8988T (cell line): Measurements from ENCODE around the gene GJC1.
"Not testable (repeated sequence)": the region's sequence is repeated elsewhere in the genome, so short reads cannot be mapped to it uniquely, and the experiment has no call there.

ENCODE experiments used
- DNase-seq: peaks from one replicate; pipeline ENCODE4 v3.0.0; 2011

GJC1 gene

DNA sequence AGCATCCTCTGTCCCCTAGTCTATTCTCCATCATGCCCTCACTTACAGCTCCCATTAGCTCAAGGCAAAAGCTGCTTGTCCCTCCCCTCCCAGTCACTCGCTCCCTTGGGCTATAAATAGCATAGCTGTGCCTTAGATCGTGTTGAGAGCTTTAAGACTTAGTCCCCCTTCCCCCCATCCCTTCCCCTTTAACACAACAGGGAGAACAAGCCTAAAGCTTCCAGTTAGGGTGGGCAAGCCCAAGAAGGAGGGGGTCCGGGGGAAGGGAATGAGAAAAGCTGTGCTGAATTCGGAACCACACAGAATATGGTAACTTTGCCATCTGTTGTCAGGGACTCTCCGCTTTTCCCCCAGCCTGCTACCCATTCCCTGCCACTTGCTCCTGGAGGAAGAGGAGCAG is 12.7 kb upstream of the GJC1 start:
- DNase-seq: no peak

DNA sequence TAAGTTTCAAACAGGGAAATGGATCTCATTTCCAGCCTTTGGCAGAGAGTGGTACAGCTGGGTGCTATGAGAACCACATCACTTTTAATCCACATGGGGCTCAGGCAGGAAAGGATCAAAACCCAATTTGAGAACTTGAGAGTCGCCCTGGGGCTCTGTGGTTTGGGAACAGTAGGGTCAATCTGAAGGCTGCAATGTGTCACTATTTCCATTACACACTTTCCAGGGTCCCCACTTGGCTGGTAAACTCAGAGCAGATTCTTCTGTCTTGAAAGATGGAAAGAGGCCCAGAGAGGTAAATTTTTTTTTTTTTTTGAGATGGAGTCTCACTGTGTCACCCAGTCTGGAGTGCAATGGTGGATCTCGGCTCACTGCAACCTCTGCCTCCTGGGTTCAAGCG is 10.8 kb upstream of the GJC1 start:
- no peak for DNase-seq

DNA sequence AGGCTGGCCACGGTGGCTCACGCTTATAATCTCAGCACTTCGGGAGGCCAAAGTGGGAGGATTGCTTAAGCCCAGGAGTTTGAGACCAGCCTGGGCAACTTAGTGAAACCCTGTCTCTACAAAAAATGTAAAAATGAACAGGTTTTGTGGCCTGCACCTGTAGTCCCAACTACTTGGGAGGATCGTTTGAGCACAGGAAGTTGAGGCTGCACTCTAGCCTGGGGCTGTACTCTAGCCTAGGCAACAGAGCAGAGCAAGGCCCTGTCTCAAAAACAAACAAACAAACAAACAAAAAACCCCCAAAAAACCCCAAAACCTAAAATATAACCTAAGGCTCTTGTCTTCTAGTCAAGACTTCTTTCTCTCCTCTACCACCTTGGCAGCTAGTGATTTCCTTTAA is 10.2 kb upstream of the GJC1 start:
- DNase-seq: no peak

DNA sequence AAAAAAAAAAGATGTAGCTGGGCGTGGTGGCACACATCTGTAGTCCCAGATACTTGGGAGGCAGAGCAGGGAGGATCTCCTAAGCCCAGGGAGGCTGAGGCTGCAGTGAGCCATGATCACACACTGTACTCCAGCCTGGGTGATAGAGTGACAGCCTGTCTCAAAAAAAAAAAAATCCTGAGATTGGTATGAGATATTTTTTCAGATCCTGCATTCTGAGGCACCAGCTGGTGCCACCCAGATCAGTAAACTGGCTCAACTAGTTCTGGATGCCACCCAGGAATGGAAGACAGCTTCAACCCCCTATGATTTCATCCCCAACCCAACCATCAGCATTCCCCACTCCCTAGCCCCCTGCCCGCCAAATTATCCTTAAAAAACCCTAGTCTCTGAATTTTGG is 7.1 kb upstream of the GJC1 start:
- DNase-seq: no peak

DNA sequence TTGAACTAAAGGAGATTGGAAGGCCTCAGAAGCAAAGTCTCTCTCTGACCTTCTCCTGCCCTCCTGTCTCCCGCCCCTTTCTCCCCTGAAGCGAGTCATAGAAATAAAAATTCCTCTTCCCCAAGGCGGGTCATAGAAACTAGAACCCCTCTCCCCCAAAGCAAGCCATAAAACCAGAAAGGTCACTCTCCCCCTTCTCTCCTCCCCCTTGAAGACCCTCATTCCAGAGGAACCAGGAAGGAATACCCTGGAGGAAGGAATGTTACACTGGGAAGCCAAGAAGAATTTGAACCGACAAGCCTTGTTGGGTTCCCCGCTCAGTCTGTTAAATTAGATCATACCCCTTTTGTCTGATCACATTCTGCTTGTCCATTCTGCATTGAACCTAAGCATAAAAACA is 2.7 kb upstream of the GJC1 start:
- DNase-seq: no peak

DNA sequence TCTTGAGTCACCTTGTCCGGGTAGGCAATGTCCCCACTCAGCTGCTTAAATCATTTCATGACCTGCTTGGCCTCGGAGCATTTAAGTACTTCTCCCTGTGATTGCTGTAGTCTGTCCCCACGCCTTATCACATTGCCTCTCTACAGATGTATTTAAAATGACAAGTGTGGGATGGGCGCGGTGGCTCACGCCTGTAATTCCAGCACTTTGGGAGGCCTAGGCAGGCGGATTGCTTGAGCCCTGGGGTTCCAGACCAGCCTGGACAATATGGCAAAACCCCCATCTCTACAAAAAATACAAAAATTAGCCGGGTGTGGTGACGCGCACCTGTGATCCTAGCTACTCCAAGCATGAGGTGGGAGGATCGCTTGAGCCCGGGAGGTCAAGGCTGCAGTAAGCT is 1.3 kb upstream of the GJC1 start:
- DNase-seq: no peak

DNA sequence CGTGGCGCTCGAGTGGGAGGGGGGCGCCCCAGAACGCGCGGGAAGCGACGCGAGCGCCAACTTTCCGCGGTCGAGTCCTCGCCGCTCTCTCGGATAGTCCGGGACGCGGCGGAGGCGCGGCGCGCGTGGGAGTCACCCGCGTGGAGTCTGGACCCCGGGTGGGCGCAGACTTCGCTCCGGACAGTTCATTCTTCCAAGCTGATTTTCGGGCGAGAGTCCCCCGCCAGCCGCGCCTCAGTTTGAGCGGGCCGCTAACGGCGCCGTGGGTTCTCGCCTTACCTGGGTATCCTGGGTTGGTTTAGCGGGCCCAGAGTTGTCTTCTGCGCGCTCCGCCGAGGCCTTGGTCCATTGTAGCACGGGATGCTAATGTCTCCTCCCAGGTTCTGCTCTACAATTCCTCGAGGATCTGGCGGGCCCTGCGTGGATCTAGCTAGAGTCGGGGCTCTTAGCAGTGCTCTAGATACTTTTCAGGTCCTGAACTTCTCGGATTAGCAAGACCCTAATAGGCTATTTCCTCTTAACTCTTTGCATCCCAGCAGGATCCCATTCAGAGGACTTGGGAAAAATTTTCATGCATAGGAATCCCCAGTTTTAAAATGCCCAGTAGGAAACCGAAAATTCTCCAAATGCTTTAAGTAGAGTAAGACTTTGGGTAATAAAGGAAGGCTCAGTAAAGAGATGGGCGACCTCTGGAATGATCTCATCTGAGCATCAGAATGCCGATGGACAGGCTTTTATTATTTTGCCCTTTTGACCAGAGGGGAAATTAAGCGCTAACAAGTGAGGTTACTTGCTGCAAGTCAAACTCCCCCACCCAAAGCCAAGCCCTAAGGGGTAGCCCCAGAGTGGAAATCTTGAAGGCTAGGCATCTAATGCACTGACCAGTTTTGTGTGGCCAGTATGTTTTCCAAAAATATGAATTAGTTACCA is 537 bp upstream of the GJC1 start:
- DNase-seq: no peak

DNA sequence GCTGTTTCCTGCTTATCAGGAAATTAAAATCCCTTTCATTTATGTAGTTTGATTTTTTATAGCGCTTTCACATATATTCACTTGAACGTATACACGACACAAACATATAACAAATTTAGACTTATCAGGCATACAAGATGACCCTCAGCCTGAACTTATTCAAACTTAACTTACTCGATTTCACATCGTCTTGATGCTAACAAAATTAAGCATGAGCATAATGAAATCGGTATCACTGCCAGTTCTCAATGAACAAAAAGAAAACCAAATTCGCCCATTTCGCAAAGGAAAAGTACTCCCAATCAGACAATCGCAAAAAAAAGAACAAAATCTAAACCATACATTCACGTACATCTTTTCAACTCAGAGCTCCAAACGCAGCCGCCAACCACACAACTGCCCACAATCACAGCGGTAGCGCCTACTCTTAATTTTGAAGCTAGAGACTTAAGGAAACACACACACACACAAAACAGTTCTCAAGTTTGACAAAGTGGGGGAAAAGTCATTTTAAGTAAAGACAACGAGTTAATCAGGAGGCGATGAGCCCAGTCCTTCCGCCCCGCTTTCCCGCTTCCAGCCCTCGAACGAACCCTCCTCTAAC is 1.1 kb downstream of the GJC1 start:
- no peak for DNase-seq

DNA sequence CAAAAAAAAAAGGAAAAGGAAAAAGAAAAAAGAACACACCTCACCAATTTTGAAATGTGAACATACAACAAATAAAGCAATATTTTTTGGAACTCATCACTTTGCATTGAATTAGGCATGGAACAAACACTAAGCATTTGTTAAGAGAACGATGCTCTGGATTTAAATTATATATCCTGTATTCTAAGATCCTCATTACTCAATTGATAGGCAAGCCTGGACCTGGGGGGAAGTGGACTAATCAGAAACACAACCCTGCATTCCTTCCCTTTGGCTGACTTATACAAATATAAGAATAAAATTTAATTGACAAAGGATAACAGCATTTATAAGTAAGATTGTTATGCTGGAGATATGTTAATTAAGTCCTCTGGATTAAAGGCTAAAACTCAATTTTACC is 2.2 kb downstream of the GJC1 start:
- no peak for DNase-seq

DNA sequence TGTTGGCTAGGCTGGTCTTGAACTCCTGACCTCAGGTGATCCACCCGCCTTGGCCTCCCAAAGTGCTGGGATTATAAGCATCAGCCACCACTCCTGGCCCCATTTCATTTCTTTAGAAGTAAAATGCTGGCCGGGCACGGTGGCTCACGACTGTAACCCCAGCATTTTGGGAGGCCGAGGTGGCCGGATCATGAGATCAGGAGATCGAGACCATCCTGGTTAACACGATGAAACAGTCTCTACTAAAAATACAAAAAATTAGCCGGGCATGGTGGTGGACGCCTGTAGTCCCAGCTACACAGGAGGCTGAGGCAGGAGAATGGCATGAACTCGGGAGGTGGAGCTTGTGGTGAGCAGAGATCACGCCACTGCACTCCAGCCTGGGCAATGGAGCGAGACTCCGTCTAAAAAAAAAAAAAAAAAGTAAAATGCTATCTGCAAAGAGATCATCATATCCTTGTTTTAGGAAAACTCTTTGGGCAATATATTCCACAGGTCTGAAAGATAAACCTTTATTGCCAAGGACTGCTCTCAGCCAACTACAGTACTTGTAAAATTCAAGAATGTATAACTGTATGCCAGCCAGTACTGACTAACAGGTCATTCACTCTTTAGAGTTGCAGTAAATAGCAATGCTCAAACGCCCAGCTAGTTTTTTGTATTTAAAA is 3.8 kb downstream of the GJC1 start:
- no peak for DNase-seq

DNA sequence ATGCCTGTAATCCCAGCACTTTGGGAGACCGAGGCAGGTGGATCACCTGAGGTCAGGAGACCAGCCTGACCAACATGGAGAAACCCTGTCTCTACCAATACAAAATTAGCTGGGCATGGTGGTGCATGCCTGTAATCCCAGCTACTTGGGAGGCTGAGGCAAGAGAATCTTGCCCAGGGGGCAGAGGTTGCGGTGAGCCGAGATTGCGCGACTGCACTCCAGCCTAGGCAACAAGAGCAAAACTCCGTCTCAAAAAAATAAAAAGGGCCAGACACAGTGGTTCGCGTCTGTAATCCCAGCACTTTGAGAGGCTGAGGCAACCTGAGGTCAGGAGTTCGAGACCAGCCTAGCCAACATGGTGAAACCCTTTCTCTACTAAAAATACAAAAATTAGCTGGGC is 4.9 kb downstream of the GJC1 start:
- not testable (repeated sequence) for DNase-seq

DNA sequence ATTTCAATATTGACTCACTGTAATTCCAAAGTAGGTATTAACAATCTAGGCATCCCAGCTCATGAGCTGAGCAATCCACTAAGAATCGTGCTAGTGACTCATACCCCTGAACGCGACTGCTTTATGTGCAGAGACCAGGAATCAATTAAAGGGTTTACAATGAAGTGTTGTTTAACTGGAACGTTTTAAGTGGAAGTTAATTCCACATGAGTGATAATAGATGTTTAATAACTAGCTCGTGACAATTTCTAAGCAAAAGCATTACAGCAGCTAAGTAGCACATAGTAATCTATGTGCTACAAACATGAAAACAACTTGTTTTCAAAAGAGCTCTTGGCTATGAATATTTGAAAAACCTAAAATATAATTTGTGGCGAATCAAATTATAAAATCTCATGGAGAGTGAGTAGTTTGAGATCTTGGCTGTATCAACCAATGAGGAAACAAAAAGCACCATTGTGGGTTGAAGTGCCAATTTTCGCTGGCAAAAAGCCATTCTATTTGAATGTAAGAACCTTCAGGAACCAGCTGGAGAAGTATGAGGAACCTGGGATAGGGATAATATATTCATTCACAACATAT is 9.4 kb downstream of the GJC1 start:
- no peak for DNase-seq

DNA sequence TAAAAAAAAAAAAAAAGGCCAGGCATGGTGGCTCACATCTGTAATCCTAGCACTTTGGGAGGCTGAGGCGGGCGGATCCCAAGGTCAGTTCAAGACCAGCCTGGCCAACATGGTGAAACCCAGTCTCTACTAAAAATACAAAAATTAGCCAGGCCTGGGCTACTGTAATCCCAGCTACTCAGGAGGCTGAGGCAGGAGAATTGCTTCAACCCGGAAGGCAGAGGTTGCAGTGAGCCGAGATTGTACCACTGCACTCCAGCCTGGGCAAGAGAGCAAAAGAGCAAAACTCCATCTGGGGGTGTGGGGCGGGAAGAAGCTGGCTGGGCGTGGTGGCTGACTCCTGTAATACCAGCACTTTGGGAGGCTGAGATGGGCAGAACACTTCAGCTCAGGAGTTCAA is 11.6 kb downstream of the GJC1 start:
- not testable (repeated sequence) for DNase-seq

DNA sequence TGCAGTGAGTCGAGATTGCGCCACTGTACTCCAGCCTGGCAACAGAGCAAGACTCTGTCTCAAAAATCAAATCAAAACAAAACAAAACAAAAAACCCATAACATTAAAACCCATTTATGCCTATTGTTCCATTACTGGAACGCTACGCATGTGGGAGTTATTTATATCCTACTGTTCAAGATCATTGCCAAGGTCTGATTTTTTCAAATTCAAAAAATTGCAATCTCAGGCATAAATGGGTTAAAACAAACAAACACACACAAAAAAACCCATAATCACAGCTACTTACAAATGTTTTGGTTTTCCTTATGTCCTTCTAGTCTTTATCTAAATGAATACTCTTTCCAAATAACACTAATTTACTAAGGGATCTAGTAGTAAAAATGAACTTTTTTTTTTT is 17.8 kb downstream of the GJC1 start:
- DNase-seq: no peak

DNA sequence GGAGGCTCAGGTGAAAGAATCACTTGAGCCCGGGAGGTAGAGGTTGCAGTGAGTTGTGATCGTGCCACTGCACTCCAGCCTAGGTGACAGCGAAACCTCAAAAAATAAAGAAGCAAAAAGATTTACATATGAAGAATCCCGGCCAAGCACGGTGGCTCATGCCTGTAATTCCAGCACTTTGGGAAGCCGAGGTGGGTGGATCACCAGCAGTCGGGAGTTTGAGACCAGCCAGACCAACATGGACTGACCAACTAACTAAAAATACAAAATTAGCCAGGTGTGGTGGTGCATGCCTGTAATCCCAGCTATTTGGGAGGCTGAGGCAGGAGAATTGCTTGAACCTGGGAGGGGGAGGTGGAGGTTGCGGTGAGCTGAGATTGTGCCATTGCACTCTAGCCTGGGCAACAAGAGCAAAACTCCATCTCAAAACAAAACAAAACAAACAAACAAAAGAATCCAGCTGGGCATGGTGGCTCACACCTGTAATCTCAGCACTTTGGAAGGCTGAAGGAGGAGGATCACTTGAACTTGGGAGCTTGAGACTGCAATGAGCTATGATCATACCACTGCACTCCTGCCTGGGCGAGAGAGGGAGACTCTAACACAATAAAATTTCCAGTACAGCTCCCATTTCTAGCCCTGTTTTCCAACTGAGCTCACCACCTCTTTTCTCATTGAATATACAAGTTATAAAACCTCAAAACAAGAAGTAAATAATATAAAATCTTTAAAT is 21.3 kb downstream of the GJC1 start:
- DNase-seq: not testable (repeated sequence)

DNA sequence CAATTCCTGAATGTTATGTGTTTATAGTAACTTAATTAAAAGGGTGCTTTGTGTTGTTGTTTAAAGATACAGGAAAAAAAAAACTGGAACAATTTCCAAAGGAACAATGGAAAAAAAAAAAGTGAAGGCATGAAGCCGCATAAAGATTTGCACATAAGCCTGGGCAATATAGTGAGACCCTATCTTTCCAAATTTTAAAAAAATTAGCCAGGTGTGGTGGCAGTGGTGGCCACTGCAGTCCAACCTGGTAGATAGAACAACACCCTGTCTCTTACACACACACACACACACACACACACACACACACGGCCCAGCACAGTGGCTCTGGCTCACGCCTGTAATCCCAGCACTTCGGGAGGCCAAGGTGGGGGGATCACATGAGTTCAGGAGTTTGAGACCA is 21.9 kb downstream of the GJC1 start:
- DNase-seq: no peak

DNA sequence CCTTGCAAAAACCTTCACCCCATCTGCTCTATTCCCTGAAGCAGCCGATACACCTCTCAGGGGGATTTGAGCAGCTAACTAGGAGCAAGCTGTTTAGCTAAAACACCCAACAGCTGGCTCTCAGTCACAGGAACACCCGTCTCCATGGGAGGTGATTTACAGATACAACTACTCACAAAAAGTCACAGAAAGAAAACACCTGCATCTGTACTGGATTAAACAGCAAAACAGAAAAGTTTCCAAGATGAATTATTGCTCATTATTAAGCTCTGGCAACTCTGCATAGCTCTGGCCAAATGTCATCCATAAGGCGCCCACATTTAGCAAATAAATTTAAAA is 22.3 kb downstream of the GJC1 start:
- no peak for DNase-seq

DNA sequence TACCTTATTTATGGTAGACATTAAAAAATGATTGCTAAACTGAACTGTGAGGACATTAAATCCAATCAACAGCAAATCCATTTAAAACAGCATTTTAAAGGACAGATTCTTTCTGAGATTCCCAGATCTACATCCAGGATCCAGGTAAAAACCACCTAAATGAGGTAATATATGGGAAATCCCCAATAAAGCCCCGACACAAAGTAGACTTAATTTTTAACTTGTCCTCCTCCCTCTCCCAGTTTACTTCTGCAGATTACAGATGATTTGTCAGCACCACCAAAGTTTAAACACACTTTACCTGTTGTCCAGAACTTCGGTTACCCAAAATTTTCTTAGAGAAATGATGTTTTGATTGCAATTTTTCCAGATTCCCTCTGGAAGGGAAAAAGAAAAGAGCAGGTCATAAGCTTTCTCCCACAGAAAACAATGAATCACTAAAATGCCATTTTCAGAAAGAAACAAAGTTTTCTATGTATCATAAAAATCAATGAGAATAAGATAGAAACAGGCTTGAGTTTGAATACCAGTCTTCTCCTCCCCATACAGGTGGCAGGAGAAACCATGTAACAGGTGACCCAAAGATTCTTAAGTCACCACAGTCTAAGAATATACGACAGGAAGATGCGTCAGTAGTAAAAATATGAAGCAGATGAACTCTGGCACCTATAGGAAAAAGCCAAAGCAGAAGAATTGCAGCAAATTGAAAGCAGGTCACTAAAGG is 22.8 kb downstream of the GJC1 start:
- no peak for DNase-seq

DNA sequence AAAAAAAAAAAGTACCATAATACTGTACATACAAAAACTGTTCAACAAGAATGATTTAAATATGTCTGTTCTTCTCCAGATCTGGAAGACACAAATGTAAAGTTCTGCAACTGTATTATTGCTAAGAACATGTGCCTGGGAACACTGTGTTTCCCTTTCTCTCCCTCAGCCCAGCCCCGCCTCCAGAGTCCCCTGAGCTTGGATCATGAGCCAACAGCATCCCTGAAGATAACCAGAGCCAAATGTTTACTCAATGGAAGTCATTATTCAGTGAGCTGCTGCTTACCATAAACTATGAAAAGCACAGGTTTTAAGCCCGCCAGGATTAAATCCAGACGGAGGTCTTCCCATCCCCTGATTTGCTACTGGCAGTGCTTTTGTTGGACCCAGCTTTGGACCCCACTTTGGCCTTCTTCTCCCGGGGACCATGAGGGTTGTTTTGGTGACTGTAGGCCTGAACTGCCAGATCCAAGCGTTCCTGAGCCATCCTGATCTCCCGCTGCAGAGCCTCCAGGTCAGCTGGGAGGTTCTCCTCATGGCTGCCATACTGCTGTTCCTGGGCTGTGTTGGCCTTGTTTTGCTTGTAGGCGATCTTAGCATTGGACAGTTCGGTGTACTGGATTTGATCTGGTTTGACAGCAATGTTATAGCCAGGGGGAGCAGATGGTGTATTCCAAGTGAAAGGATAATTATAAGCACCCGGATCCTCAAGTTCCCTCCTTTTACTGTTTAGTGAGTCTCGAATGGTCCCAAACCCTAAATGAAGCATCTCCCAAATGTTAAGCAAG is 25.6 kb downstream of the GJC1 start:
- no peak for DNase-seq

DNA sequence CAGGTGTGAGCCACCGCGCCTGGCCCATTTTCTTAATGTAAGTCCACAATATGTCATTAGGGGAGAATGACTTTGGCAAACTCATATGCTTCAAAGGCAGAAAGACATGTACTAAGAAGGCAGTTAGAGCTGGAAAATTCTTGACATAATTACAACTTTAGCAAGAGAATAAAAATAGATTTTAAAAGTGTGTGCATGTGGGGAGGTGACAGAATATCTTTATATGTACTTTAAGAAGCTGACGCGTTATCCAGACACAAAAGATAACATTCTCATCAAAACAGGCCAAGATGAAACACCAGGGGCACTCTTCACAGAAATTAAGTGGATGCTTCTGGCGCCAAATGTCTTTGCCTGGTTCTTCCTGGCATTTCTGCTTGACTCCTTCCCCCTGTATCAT is 28.2 kb downstream of the GJC1 start:
- DNase-seq: no peak

DNA sequence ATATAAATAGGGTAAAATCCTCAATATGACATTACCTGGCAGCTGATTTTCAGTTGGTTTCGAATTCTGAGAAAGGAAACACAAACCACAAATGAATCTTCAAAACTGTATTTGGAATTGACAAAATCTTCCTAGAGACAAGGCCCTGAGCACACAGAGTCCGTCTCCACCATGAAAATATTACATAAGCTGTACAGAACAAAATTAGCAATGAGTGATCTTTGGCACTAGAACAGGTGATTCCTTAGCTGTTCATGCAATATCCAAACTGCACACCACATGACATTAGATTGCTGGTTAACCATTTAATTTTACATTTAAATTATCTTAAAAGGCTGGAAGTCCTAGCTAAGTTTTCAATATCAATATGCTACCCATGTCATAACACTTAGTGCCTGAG is 31.7 kb downstream of the GJC1 start:
- DNase-seq: no peak

DNA sequence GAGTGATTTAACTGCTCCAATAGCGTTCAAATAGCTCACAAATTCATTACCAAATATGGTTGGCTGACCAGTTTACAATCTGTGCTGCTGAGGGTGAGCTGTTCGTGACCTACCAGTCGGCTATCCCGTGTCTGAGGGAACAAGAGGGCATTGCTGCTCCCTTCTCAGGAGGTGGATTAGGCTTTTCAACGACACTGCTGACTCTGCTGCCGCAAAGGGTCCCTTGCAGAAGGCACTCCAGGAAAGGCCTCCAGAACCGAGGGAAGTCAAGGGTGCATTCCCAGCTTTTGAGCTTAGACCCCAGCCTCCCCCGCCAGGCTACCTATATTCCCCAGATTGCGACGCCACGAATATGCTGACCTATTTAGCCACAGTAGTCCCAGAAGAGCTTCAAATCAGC is 32.3 kb downstream of the GJC1 start:
- no peak for DNase-seq
